ENCODE results near the gene RDX. TPM values are rescaled to one million over a fixed set of nuclear protein-coding genes. Genes with fewer than 3 reads are reported as not detected.
"Not testable (repeated sequence)": the region's sequence is repeated elsewhere in the genome, so short reads cannot be mapped to it uniquely, and the experiment has no call there.

RDX gene
- total and polyA plus RNA-seq, 4 donors, result 22.6 to 144 (median 71.1) TPM

- no peak overlapping the region for H3K4me3 ChIP-seq (ENCODE audit: low read length in 2 of 2)
- no peak overlapping the region for H3K27ac ChIP-seq (ENCODE audit: low read depth in 1 of 2, low read length in 2 of 2)
- ATAC-seq (ENCODE audit: low FRiP score) (no peak), DNase-seq (no peak)
- intact Hi-C loops (cut with DNase I), result loop anchor here in 1 of 2 donors (5.0 to 10.0 kb wide), 3 partner anchors 76 to 206 kb away; partner anchors contain the start of genes FDX1 and ZC3H12C
- 87 to 88% methylated on average over 5 of the region's 5 CpGs for WGBS, 2 donors
- H3K27me3 ChIP-seq (ENCODE audit: control insufficient read depth in 1 of 2, insufficient read depth in 2 of 2, low read length in 1 of 2), result no peaks in the 10 kb centered on the region
- H3K9me3 ChIP-seq (ENCODE audit: control insufficient read depth, low read length), result no peaks in the 10 kb centered on the region
- H3K4me1 ChIP-seq (ENCODE audit: control insufficient read depth in 1 of 2, insufficient read depth in 2 of 2, low read length in 2 of 2), result no peaks in the 10 kb centered on the region
- H3K36me3 ChIP-seq (ENCODE audit: control insufficient read depth in 1 of 2, insufficient read depth in 2 of 2, low read length in 1 of 2), result no peaks in the 10 kb centered on the region
Observed at GRCh38 chr11:110298301-110298765, 1.9 kb upstream of the RDX start.

GRCh38 chr11:110297726-110298300 is 1.4 kb upstream of the RDX start:
- DNase-seq (no peak), ATAC-seq (ENCODE audit: low FRiP score) (no peak)
- intact Hi-C loops (cut with DNase I), result loop anchor here (2.0 to 10.0 kb wide), 4 partner anchors 77 to 206 kb away; partner anchors contain the start of genes FDX1 (in 1 of the 2) and ZC3H12C (in 1 of the 2)
- no peak overlapping the region for H3K4me3 ChIP-seq (ENCODE audit: low read length in 2 of 2)
- no peaks in the 10 kb centered on the region for H3K27me3 ChIP-seq (ENCODE audit: control insufficient read depth in 1 of 2, insufficient read depth in 2 of 2, low read length in 1 of 2)
- H3K9me3 ChIP-seq (ENCODE audit: control insufficient read depth, low read length), result no peaks in the 10 kb centered on the region
- H3K4me1 ChIP-seq (ENCODE audit: control insufficient read depth in 1 of 2, insufficient read depth in 2 of 2, low read length in 2 of 2), result no peaks in the 10 kb centered on the region
- H3K27ac ChIP-seq (ENCODE audit: low read depth in 1 of 2, low read length in 2 of 2), result no peak overlapping the region
- WGBS, 2 donors, result 93 to 95% methylated on average over 3 of the region's 3 CpGs
- H3K36me3 ChIP-seq (ENCODE audit: control insufficient read depth in 1 of 2, insufficient read depth in 2 of 2, low read length in 1 of 2), result no peaks in the 10 kb centered on the region

- WGBS, 2 donors, result 49 to 53% methylated on average over 10 of the region's 10 CpGs
- Histone ChIP-seq H3K4me1 (ENCODE audit: control insufficient read depth in 1 of 2, insufficient read depth in 2 of 2, low read length in 2 of 2) (no peaks in the 10 kb centered on the region), H3K27ac (ENCODE audit: low read depth in 1 of 2, low read length in 2 of 2) (no peak overlapping the region)
Observed at GRCh38 chr11:110297076-110297725, 787 bp upstream of the RDX start.

DNA sequence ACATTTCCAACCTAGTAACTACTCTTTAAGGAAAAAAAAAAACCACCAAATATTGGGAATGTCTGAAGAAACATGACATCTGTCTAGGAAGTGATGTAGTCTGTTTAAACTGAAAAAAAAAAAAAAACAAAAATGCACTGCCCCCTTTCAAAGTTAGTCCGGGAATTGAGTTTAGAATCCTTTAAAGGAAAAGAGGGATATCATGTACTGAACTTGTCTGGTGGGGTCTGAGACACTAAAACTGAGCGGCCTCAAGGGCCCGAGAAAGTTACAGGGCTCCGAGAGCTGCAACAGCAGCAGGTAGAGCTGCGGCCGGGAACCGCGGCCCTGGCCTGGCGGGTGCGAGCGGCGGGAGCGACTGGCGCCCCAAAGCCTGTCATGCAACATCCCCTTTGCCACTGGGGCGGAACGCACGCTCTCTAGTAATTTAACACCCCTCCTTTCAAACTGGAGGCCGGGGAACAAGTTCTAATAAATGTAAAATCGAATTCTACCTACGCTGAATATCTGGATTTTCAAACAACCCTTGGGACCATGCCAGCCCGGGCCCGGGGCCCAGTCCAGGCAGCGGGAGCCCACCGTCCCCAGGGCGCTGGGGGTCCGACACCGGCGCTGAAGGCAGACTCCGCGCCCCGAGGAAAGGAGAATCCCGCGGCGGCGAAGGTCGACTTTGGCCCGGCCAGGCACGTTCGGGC is 736 bp downstream of the RDX start:
- WGBS, 2 donors, result 1% methylated on average over 36 to 39 of the region's 39 CpGs
- intact Hi-C loops (cut with DNase I), result loop anchor here (2.0 to 10.0 kb wide), 4 partner anchors 79 to 203 kb away; partner anchors contain the start of genes FDX1 (in 1 of the 2) and ZC3H12C (in 1 of the 2)
- H3K27ac ChIP-seq (ENCODE audit: low read depth in 1 of 2, low read length in 2 of 2), result peak overlapping the region; percentile 87 to 94

More at GRCh38 chr11:110297076-110297725, 787 bp upstream of the RDX start:
- DNase-seq (no peak), ATAC-seq (ENCODE audit: low FRiP score) (no peak)
- Histone ChIP-seq H3K36me3 (ENCODE audit: control insufficient read depth in 1 of 2, insufficient read depth in 2 of 2, low read length in 1 of 2) (no peaks in the 10 kb centered on the region), H3K4me3 (ENCODE audit: low read length in 2 of 2) (no peak overlapping the region), H3K9me3 (ENCODE audit: control insufficient read depth, low read length) (no peaks in the 10 kb centered on the region), H3K27me3 (ENCODE audit: control insufficient read depth in 1 of 2, insufficient read depth in 2 of 2, low read length in 1 of 2) (no peaks in the 10 kb centered on the region)
- intact Hi-C loops (cut with DNase I), result loop anchor here (2.0 to 10.0 kb wide), 4 partner anchors 78 to 205 kb away; partner anchors contain the start of genes FDX1 (in 1 of the 2) and ZC3H12C (in 1 of the 2)

DNA sequence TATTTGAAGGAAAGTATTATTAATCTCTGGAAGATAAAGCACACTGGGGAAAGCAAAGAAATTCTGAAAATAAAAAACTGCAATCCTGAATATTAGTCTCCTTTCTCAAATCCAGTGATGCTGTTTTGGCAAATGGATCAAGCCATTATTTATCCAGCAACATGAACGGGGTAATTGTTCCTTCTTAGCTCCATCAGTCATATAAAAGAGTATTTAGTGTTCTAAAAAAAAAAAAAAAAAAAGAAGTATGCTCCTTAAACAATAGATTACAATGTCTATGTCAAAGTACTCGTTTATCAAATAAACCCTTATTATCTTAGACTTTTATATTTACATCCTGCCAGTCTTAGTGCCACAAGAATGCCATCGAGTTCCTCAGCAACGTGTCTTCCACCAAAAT is 1.3 kb downstream of the RDX start:
- 3 to 5% methylated on average over 4 of the region's 4 CpGs for WGBS, 2 donors
- H3K4me1 ChIP-seq (ENCODE audit: control insufficient read depth in 1 of 2, insufficient read depth in 2 of 2, low read length in 2 of 2), result no peaks in the 10 kb centered on the region

More for the DNA sequence above, 736 bp downstream of the RDX start:
- ATAC-seq (ENCODE audit: low FRiP score) (peak; percentile 79), DNase-seq (peak; percentile 64 to 86)
- peak overlapping the region; percentile 74 to 96 for H3K4me3 ChIP-seq (ENCODE audit: low read length in 2 of 2)
- no peaks in the 10 kb centered on the region for H3K27me3 ChIP-seq (ENCODE audit: control insufficient read depth in 1 of 2, insufficient read depth in 2 of 2, low read length in 1 of 2)
- no peaks in the 10 kb centered on the region for H3K4me1 ChIP-seq (ENCODE audit: control insufficient read depth in 1 of 2, insufficient read depth in 2 of 2, low read length in 2 of 2)
- no peaks in the 10 kb centered on the region for H3K36me3 ChIP-seq (ENCODE audit: control insufficient read depth in 1 of 2, insufficient read depth in 2 of 2, low read length in 1 of 2)
- H3K9me3 ChIP-seq (ENCODE audit: control insufficient read depth, low read length), result no peaks in the 10 kb centered on the region

DNA sequence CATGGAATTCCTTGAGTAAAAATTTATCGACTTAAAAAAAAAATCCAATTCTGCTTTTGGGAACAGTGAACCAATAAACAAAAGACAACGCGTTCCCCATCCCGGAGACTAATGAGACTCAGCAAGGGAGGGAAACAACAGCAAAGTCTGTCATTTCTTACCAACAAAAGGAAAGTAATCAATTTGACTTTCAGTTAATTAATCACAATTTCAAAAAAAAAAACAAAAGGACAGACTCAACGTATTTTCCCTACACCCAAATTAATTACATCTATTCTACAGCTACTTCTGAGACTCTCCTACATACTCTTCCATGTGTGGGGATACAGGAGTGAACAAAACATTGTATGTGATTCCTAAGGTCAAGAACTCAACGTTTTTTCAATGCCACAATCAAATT is 1.9 kb downstream of the RDX start:
- Histone ChIP-seq H3K4me1 (ENCODE audit: control insufficient read depth in 1 of 2, insufficient read depth in 2 of 2, low read length in 2 of 2) (no peaks in the 10 kb centered on the region), H3K9me3 (ENCODE audit: control insufficient read depth, low read length) (no peaks in the 10 kb centered on the region), H3K27ac (ENCODE audit: low read depth in 1 of 2, low read length in 2 of 2) (no peak overlapping the region), H3K4me3 (ENCODE audit: low read length in 2 of 2) (no peak overlapping the region), H3K27me3 (ENCODE audit: control insufficient read depth in 1 of 2, insufficient read depth in 2 of 2, low read length in 1 of 2) (no peaks in the 10 kb centered on the region), H3K36me3 (ENCODE audit: control insufficient read depth in 1 of 2, insufficient read depth in 2 of 2, low read length in 1 of 2) (no peaks in the 10 kb centered on the region)
- intact Hi-C loops (cut with DNase I), result loop anchor here in 1 of 2 donors (10.0 kb wide), 2 partner anchors 80 to 130 kb away; partner anchors contain the start of gene FDX1
- WGBS, 2 donors, result 60 to 63% methylated on average over 6 of the region's 6 CpGs
- DNase-seq, result no peak
- ATAC-seq (ENCODE audit: low FRiP score), result no peak

More for the DNA sequence above, 1.3 kb downstream of the RDX start:
- Histone ChIP-seq H3K9me3 (ENCODE audit: control insufficient read depth, low read length) (no peaks in the 10 kb centered on the region), H3K27me3 (ENCODE audit: control insufficient read depth in 1 of 2, insufficient read depth in 2 of 2, low read length in 1 of 2) (no peaks in the 10 kb centered on the region), H3K4me3 (ENCODE audit: low read length in 2 of 2) (peak overlapping the region; percentile 74 to 96), H3K27ac (ENCODE audit: low read depth in 1 of 2, low read length in 2 of 2) (no peak overlapping the region), H3K36me3 (ENCODE audit: control insufficient read depth in 1 of 2, insufficient read depth in 2 of 2, low read length in 1 of 2) (no peaks in the 10 kb centered on the region)
- no peak for DNase-seq
- ATAC-seq (ENCODE audit: low FRiP score), result no peak
- intact Hi-C loops (cut with DNase I), result loop anchor here in 1 of 2 donors (5.0 to 10.0 kb wide), 3 partner anchors 80 to 203 kb away; partner anchors contain the start of genes FDX1 and ZC3H12C

- H3K9me3 ChIP-seq (ENCODE audit: control insufficient read depth, low read length), result no peaks in the 10 kb centered on the region
- intact Hi-C loops (cut with DNase I), result loop anchor here in 1 of 2 donors (10.0 kb wide), 2 partner anchors 81 to 131 kb away; partner anchors contain the start of gene FDX1
- no peak overlapping the region for H3K4me3 ChIP-seq (ENCODE audit: low read length in 2 of 2)
- ATAC-seq (ENCODE audit: low FRiP score) (no peak), DNase-seq (no peak)
- no peaks in the 10 kb centered on the region for H3K27me3 ChIP-seq (ENCODE audit: control insufficient read depth in 1 of 2, insufficient read depth in 2 of 2, low read length in 1 of 2)
- no peak overlapping the region for H3K27ac ChIP-seq (ENCODE audit: low read depth in 1 of 2, low read length in 2 of 2)
- no peaks in the 10 kb centered on the region for H3K4me1 ChIP-seq (ENCODE audit: control insufficient read depth in 1 of 2, insufficient read depth in 2 of 2, low read length in 2 of 2)
- no peaks in the 10 kb centered on the region for H3K36me3 ChIP-seq (ENCODE audit: control insufficient read depth in 1 of 2, insufficient read depth in 2 of 2, low read length in 1 of 2)
- WGBS, 2 donors, result 83% methylated on average over 4 of the region's 4 CpGs
Observed at GRCh38 chr11:110293389-110293788, 3.0 kb downstream of the RDX start.

- intact Hi-C loops (cut with DNase I), result loop anchor here in 1 of 2 donors (10.0 kb wide), 2 partner anchors 83 to 133 kb away; partner anchors contain the start of gene FDX1
- H3K27ac ChIP-seq (ENCODE audit: low read depth in 1 of 2, low read length in 2 of 2); H3K4me3 ChIP-seq (ENCODE audit: low read length in 2 of 2); H3K4me1 ChIP-seq (ENCODE audit: control insufficient read depth in 1 of 2, insufficient read depth in 2 of 2, low read length in 2 of 2); ATAC-seq (ENCODE audit: low FRiP score); DNase-seq; H3K27me3 ChIP-seq (ENCODE audit: control insufficient read depth in 1 of 2, insufficient read depth in 2 of 2, low read length in 1 of 2); H3K36me3 ChIP-seq (ENCODE audit: control insufficient read depth in 1 of 2, insufficient read depth in 2 of 2, low read length in 1 of 2); H3K9me3 ChIP-seq (ENCODE audit: control insufficient read depth, low read length): not testable (repeated sequence)
- WGBS, 2 donors, result 87 to 89% methylated on average over 4 of the region's 4 CpGs
Observed at GRCh38 chr11:110292146-110292545, 4.3 kb downstream of the RDX start.
